ENCODE results near the gene CYTH4. TPM values are rescaled to one million over a fixed set of nuclear protein-coding genes. Genes with fewer than 3 reads are reported as not detected.

CYTH4 gene
- total RNA-seq, 2 experiments from 2014 or later = 20.6 to 28.1 TPM

DNA sequence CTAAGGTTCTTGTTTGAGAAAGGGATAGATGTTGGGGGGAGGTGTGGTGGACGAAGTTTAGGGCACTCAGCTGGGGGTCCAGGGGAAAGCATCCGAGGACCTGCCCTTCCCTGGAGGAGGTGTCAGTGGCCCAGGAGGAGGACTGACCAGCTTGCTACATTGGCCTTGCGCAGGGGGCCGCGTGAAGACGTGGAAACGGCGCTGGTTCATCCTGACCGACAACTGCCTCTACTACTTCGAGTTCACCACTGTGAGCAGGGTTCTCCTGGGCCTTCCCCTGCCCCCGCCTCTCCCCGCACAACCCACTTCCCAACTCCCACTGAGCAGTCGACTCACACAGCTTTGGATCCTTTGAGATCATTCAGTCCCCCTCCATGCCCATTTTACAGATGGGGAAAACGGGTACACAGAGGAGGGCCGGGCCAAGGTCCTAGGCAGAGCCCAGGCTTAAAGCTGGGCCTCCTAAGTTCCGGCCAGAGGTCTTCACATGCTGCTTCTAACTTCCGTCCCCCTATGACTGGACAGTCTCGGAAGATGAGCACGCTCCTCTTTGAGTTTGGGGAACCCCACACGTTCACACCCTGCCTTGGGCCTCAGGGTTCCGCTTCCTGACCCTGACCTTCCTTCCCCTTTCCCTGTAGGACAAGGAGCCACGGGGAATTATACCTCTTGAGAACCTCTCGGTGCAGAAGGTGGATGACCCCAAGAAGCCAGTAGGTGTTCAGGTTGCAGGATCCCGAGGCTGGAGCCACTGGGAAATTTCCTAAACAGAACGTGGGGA lies 28.7 kb downstream of the CYTH4 start:
- H3K79me2 ChIP-seq (ENCODE audit: insufficient read depth, low read depth, low read length) = no peaks in the 10 kb centered on the region
- POLR2A ChIA-PET = no interaction called here
- BruUV-seq (replicated peaks) = no TSS peak
- CTCF ChIA-PET (ENCODE audit: unreplicated experiment) = interaction anchor here (2.5 kb wide), 1 partner anchor 51 kb away, joined by 9 read pairs; no protein-coding TSS in a partner anchor
- DNase-seq (ENCODE audit: low spot score) = no peak
- TF ChIP-seq EZH2phosphoT487 (IDR thresholded peaks at IDR 0.05; ENCODE audit: borderline replicate concordance, low read depth, low read length) = no peak
- TF ChIP-seq, protein P1, sequence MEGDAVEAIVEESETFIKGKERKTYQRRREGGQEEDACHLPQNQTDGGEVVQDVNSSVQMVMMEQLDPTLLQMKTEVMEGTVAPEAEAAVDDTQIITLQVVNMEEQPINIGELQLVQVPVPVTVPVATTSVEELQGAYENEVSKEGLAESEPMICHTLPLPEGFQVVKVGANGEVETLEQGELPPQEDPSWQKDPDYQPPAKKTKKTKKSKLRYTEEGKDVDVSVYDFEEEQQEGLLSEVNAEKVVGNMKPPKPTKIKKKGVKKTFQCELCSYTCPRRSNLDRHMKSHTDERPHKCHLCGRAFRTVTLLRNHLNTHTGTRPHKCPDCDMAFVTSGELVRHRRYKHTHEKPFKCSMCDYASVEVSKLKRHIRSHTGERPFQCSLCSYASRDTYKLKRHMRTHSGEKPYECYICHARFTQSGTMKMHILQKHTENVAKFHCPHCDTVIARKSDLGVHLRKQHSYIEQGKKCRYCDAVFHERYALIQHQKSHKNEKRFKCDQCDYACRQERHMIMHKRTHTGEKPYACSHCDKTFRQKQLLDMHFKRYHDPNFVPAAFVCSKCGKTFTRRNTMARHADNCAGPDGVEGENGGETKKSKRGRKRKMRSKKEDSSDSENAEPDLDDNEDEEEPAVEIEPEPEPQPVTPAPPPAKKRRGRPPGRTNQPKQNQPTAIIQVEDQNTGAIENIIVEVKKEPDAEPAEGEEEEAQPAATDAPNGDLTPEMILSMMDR (conservative IDR thresholded peaks at IDR 0.05; ENCODE audit: low read length) = no peak
- H3K4me1 ChIP-seq (ENCODE audit: insufficient read depth, low read length, poor library complexity, severe bottlenecking) = peaks cover 56% of the 10 kb centered on the region
- no peak overlapping the region for H3K4me2 ChIP-seq (ENCODE audit: low read length)
- H4K20me1 ChIP-seq (ENCODE audit: insufficient read depth, low read length) = no peaks in the 10 kb centered on the region
- H3K9me2 ChIP-seq (ENCODE audit: insufficient read depth, low read length) = no peaks in the 10 kb centered on the region
- H3K27ac ChIP-seq (ENCODE audit: low read depth, low read length, poor library complexity, severe bottlenecking) = no peak overlapping the region
- peaks cover 8% of the 10 kb centered on the region; the same call in 1 of the 2 replicates for H3K36me3 ChIP-seq (ENCODE audit: insufficient read depth, low read length)
- H2AFZ ChIP-seq (ENCODE audit: low read length) = no peak overlapping the region
- H3K4me3 ChIP-seq (ENCODE audit: low read depth, low read length, poor library complexity, severe bottlenecking) = no peak overlapping the region
- no peaks in the 10 kb centered on the region for H3K9me3 ChIP-seq (ENCODE audit: low read length)
- intact Hi-C loops (cut with micrococcal nuclease; ENCODE audit: unreplicated experiment) = no loop called here

DNA sequence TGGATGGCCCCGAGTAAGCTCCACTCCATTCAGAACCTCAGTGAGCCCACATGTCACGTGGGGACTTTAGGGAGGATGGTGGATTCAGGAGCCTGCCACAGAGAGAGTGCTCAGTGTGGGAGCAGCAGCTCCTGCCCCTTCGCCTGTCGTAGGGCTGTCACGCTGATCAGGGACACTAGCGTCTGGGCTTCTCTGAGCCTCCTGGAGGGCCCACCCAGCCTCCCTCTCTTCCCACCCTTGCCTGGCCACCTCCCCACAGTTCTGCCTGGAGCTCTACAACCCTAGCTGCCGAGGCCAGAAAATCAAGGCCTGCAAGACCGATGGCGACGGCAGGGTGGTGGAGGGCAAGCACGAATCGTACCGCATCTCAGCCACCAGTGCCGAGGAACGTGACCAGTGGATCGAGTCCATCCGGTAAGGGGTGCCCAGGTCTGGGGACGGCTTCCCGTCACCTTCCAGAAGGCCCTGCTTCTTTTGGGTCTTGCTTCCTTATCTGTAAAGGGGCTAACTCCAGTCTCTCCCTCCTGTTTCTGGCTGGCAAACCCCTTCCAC lies 29.5 kb downstream of the CYTH4 start:
- DNase-seq (ENCODE audit: low spot score) = no peak
- Histone ChIP-seq H3K36me3 (ENCODE audit: insufficient read depth, low read length) (peaks cover 8% of the 10 kb centered on the region; the same call in 1 of the 2 replicates), H3K79me2 (ENCODE audit: insufficient read depth, low read depth, low read length) (no peaks in the 10 kb centered on the region), H3K4me2 (ENCODE audit: low read length) (no peak overlapping the region), H3K27ac (ENCODE audit: low read depth, low read length, poor library complexity, severe bottlenecking) (no peak overlapping the region), H3K4me1 (ENCODE audit: insufficient read depth, low read length, poor library complexity, severe bottlenecking) (peaks cover 48% of the 10 kb centered on the region), H3K9me3 (ENCODE audit: low read length) (no peaks in the 10 kb centered on the region), H3K9me2 (ENCODE audit: insufficient read depth, low read length) (no peaks in the 10 kb centered on the region), H3K4me3 (ENCODE audit: low read depth, low read length, poor library complexity, severe bottlenecking) (no peak overlapping the region), H4K20me1 (ENCODE audit: insufficient read depth, low read length) (no peaks in the 10 kb centered on the region), H2AFZ (ENCODE audit: low read length) (no peak overlapping the region)
- intact Hi-C loops (cut with micrococcal nuclease; ENCODE audit: unreplicated experiment) = no loop called here
- ChIA-PET CTCF (ENCODE audit: unreplicated experiment) (no interaction called here), POLR2A (no interaction called here)
- no TSS peak for BruUV-seq (replicated peaks)
- TF ChIP-seq, protein P1 (conservative IDR thresholded peaks at IDR 0.05; ENCODE audit: low read length) = no peak
- no peak for TF ChIP-seq EZH2phosphoT487 (IDR thresholded peaks at IDR 0.05; ENCODE audit: borderline replicate concordance, low read depth, low read length)

Measured in OCI-LY7 (cell line).